GM21619 (cell line): Measurements from ENCODE around the gene SYVN1.
A peak's percentile ranks its signal among the peaks of the same experiment; 100 is the strongest.

Experiments
- ATAC-seq: cut with Tn5 transposase; IDR thresholded peaks from one replicate; pipeline ENCODE4 v1.9.1; 2021; ENCODE audit not compliant: unreplicated experiment

The SYVN1 gene

GRCh38 chr11:65089621-65090020, 44.7 kb downstream of the SYVN1 start:
- no peak for ATAC-seq

- ATAC-seq: no peak
These were observed 46.5 kb downstream of the SYVN1 start for GRCh38 chr11:65087827-65088226.

GRCh38 chr11:65087216-65087615, 47.1 kb downstream of the SYVN1 start:
- ATAC-seq: no peak

GRCh38 chr11:65086809-65087208, 47.5 kb downstream of the SYVN1 start:
- ATAC-seq: no peak

GRCh38 chr11:65085446-65085845, 48.9 kb downstream of the SYVN1 start:
- ATAC-seq: no peak

GRCh38 chr11:65084598-65085375, 49.5 kb downstream of the SYVN1 start:
- no peak for ATAC-seq

GRCh38 chr11:65083834-65084597, 50.3 kb downstream of the SYVN1 start, which contains the start of the genes CDCA5 and ZFPL1:
CDCA5 (minus strand) TSS chr11:65084040; CDS start chr11:65083978, 62 bp downstream.
ZFPL1 (plus strand) TSS chr11:65084222; CDS start chr11:65084699, 477 bp downstream.
- peak; percentile 73 for ATAC-seq

GRCh38 chr11:65083134-65083833, 51.0 kb downstream of the SYVN1 start:
- ATAC-seq: peak; percentile 8

- ATAC-seq: no peak
These were observed 55.5 kb downstream of the SYVN1 start for GRCh38 chr11:65078786-65079342.

- no peak for ATAC-seq
These were observed 56.2 kb downstream of the SYVN1 start for GRCh38 chr11:65078151-65078550.

- ATAC-seq: no peak
These were observed 56.9 kb downstream of the SYVN1 start for GRCh38 chr11:65077451-65077850.
